Measurements from ENCODE around the gene NBAS.

NBAS gene

DNA sequence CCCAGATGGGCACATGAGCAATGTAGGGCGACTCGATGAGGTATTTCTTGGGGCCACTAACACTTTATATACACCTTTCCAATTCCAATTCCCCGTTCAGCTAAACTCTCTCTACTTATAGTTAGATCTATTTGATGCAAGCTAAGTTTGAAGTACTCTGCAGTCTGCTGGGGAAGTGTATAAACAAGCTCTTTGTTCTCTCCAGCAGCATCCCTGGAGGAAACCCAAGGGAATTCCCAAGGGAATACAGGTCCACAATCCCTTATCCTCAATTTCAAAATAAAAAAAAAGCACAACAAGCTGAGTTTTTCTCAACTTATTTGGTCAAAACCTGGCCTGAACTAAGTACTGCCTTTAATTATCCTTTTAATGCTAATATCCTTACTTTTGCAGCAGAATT lies 433.3 kb downstream of the NBAS start:
- DNase-seq (ENCODE audit: low read depth), result no peak

DNA sequence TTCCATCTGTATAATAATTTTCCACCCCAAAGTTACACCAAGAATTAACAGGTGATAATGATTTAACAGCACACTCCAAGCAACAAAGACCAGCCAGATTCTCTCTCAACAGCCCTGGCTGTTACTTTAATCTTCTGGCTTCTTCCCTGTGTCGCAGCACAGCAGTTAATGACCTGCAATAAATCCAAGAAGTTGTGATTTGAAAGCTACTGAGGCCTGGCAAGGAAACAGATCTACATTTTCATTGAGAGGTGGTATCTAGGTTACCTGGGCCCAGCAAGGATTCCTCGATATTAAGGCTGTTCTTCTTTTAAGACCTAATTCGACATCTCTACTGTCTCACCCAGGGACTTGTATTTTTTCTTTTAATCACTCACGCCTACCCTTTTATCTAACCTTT lies 433.8 kb downstream of the NBAS start:
- DNase-seq (ENCODE audit: low read depth), result no peak

DNA sequence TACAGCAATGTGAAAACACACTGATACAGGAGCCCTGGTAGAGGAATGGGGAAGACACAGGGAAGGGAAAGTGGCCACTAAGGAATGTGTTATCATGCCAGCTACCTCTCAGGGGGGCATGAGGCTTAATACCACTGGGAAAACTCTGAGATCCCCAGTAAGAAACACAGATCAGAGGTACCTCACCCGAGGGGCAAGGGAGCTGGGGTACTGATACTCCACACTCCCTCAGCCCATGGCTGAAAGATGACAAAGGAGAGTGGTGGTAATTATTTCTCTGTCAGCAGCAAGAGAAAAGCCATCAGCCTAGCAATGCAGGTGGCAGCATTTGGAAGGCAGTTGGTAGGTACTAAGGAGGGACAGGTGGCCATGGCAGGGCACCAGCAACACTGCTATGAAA lies 434.8 kb downstream of the NBAS start:
- DNase-seq (ENCODE audit: low read depth), result no peak

DNA sequence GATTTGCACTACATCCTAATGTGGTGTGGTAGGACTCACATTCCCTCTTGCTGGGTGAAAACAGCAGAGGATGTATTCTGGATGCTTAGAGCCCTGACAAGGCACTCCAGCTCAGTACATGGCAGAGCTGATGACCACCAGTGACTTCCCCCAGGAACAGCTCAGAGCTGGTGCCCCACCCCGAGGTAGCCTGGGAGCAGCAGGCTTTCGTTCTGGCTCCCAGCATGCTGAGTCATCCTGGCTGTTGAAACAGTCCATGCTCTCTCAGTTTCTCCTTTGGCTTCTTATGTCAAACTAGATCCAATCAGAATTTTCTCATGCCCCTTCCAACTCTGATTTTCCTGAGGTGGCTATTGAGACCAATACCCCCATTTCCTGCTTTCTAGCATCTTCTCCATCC lies 438.2 kb downstream of the NBAS start:
- no peak for DNase-seq (ENCODE audit: low read depth)

DNA sequence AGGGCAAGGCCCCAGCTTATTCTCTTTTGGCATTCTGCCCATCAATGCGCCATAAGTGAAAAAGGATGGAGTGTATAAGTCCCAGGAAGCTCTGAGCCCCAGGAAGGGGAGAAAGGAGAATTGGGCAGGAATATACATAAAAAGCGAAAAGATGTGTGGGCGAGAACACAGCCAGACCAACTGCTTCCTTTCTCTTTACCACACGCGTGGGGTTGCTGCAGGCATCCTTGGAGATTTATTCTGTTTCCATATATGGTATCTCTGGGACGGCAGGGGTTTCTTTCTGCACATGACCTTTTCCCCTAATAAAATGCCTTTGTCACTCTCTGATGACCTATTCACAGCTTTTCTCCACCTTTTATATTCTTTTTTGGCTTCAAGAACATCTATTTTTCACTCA lies 440.5 kb downstream of the NBAS start:
- no peak for DNase-seq (ENCODE audit: low read depth)

DNA sequence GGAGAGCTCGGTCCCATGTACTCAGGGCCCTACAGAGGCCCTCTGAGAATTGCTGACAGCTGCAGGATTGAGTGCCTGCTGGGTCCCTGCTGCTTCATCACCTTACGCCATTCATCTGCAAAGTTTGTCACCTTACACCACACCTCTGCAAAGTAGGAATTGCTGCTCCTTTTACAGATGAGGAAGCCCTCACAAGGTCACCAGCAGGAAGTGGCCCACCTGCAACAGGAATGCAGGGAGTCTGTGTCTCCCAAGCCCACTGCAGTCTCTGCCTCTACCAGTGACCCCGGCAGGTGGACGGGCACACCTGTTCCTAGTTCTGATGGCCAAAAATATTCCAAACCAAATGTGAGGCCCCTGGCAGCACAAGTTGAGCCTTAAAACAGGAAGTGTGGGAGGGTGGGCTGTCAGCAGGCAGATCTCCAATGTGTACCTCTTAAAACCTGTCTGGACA lies 441.4 kb downstream of the NBAS start:
- DNase-seq (ENCODE audit: low read depth), result no peak

DNA sequence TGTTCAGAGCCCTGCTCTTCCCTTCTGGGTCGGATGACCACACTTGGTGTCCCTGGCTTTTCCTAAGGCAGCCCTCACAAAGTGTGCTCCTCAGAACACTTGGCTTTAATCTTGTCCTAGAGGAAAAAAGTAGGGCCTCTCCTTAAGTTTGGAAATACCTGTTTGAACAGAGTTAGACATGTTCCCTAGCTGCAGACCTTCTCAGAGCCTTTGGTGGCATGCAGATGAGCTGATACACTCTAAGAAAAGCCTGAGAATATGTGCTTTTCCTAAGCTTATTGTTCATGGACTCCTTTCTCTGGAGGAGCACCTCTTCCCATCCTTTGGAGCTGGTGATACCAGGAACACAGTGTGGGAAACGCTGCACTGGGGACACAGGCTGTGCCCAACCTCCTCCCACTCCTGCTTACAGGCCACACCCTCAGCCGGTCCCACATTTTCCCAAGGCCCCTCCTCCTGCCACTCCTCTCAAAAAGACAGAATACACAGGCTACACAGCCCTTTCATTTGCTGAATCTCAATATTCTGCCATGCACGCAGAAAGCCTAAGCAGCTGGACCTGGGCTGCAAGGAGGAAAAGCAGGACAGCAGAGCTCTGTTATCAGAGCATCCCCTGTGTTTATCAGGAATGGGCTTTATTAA lies 443.6 kb downstream of the NBAS start:
- DNase-seq (ENCODE audit: low read depth), result no peak
